ENCODE measurements around the gene TSSK6.

- TF ChIP-seq POLR2A (IDR thresholded peaks at IDR 0.05; ENCODE audit: low read depth, low read length) (no peak), POLR2AphosphoS5 (IDR thresholded peaks at IDR 0.05; ENCODE audit: low read depth, low read length) (no peak), TAF1 (IDR thresholded peaks at IDR 0.05; ENCODE audit: borderline replicate concordance, low read depth, low read length) (no peak)
These were observed 25.0 kb downstream of the TSSK6 start for GRCh38 chr19:19490214-19490968.
